ENCODE data around the gene FOLR2. TPM values are rescaled to one million over a fixed set of nuclear protein-coding genes. Genes with fewer than 3 reads are reported as not detected.

Gene FOLR2
- total and polyA plus RNA-seq, 2 experiments from 2014 or later = not detected

- no peak for DNase-seq (ENCODE audit: low spot score)
- H3K36me3 ChIP-seq (ENCODE audit: insufficient read depth) = no peaks in the 10 kb centered on the region; the same call in 1 of the 2 replicates
- peaks cover 11% of the 10 kb centered on the region for H3K4me1 Mint-ChIP-seq
These were observed 17.3 kb downstream of the FOLR2 start for GRCh38 chr11:72233773-72234513.

GRCh38 chr11:72234514-72234830, 17.9 kb downstream of the FOLR2 start:
- peaks cover 21% of the 10 kb centered on the region for H3K27me3 Mint-ChIP-seq (ENCODE audit: insufficient read depth, low read depth, poor library complexity)
- peaks cover 69% of the 10 kb centered on the region for H3K36me3 Mint-ChIP-seq (ENCODE audit: low read depth)
- DNase-seq (ENCODE audit: low spot score) (no peak), ATAC-seq (no peak)
- peaks cover 12% of the 10 kb centered on the region for H3K27me3 ChIP-seq (ENCODE audit: insufficient read depth)
- H3K36me3 ChIP-seq (ENCODE audit: insufficient read depth) = no peaks in the 10 kb centered on the region; the same call in 1 of the 2 replicates
- no peaks in the 10 kb centered on the region; the same call in 1 of the 2 replicates for H4K20me1 ChIP-seq (replicated peaks; ENCODE audit: insufficient read depth)
- H3K27ac Mint-ChIP-seq = no peak overlapping the region
- H3K4me2 ChIP-seq = no peak overlapping the region
- no peak overlapping the region for H3K4me3 Mint-ChIP-seq
- H3K79me2 ChIP-seq (replicated peaks; ENCODE audit: insufficient read depth) = no peaks in the 10 kb centered on the region
- no peaks in the 10 kb centered on the region for H3K9me3 Mint-ChIP-seq
- peaks cover 13% of the 10 kb centered on the region for H3K4me1 ChIP-seq (ENCODE audit: insufficient read depth)
- H3K4me3 ChIP-seq = no peak overlapping the region
- no peak overlapping the region for H3K27ac ChIP-seq (ENCODE audit: low read depth)
- no peak overlapping the region for H2AFZ ChIP-seq
- peaks cover 16% of the 10 kb centered on the region for H3K4me1 Mint-ChIP-seq
- no peaks in the 10 kb centered on the region for H3K9me2 ChIP-seq (ENCODE audit: insufficient read depth)
- no peaks in the 10 kb centered on the region for H3F3A ChIP-seq (replicated peaks; ENCODE audit: low read depth)
- TF ChIP-seq POLR2AphosphoS5 (IDR thresholded peaks at IDR 0.05; ENCODE audit: low read depth) (no peak), EZH2 (IDR thresholded peaks at IDR 0.05; ENCODE audit: low read depth, unreplicated experiment) (no peak), ZNF331 (CRISPR knock-in tag; IDR thresholded peaks at IDR 0.05; ENCODE audit: low read depth) (no peak), ZNF114 (CRISPR knock-in tag; IDR thresholded peaks at IDR 0.05) (no peak), ETS1 (IDR thresholded peaks at IDR 0.05) (no peak), NANOG (IDR thresholded peaks at IDR 0.05; ENCODE audit: borderline replicate concordance) (no peak), REST (IDR thresholded peaks at IDR 0.05; ENCODE audit: unreplicated experiment) (no peak), STAT1 (IDR thresholded peaks at IDR 0.05; ENCODE audit: unreplicated experiment) (no peak), CREB1 (CRISPR knock-in tag; IDR thresholded peaks at IDR 0.05; ENCODE audit: low read depth) (no peak), EZH2phosphoT487 (IDR thresholded peaks at IDR 0.05; ENCODE audit: unreplicated experiment) (no peak)

More at GRCh38 chr11:72233773-72234513, 17.3 kb downstream of the FOLR2 start:
- no peak for ATAC-seq
- H3K9me3 Mint-ChIP-seq = no peaks in the 10 kb centered on the region
- H3K36me3 Mint-ChIP-seq (ENCODE audit: low read depth) = peaks cover 73% of the 10 kb centered on the region
- H3K9me2 ChIP-seq (ENCODE audit: insufficient read depth) = no peaks in the 10 kb centered on the region
- no peak overlapping the region for H3K4me2 ChIP-seq
- H3K27me3 ChIP-seq (ENCODE audit: insufficient read depth) = peaks cover 7% of the 10 kb centered on the region
- no peak overlapping the region for H2AFZ ChIP-seq
- no peak for TF ChIP-seq ETS1 (IDR thresholded peaks at IDR 0.05)
- no peak for TF ChIP-seq ZNF331 (CRISPR knock-in tag; IDR thresholded peaks at IDR 0.05; ENCODE audit: low read depth)
- no peak for TF ChIP-seq EZH2 (IDR thresholded peaks at IDR 0.05; ENCODE audit: low read depth, unreplicated experiment)
- TF ChIP-seq CTCF (conservative IDR thresholded peaks at IDR 0.05; ENCODE audit: low read depth in 2 of 2) = no peak
- TF ChIP-seq STAT1 (IDR thresholded peaks at IDR 0.05; ENCODE audit: unreplicated experiment) = no peak
- TF ChIP-seq ZNF114 (CRISPR knock-in tag; IDR thresholded peaks at IDR 0.05) = no peak
- no peak overlapping the region for H3K4me3 ChIP-seq
- no peak overlapping the region for H3K27ac Mint-ChIP-seq
- no peaks in the 10 kb centered on the region; the same call in 1 of the 2 replicates for H4K20me1 ChIP-seq (replicated peaks; ENCODE audit: insufficient read depth)
- H3K4me1 ChIP-seq (ENCODE audit: insufficient read depth) = peaks cover 12% of the 10 kb centered on the region
- H3K79me2 ChIP-seq (replicated peaks; ENCODE audit: insufficient read depth) = no peaks in the 10 kb centered on the region
- no peaks in the 10 kb centered on the region for H3F3A ChIP-seq (replicated peaks; ENCODE audit: low read depth)
- H3K4me3 Mint-ChIP-seq = no peak overlapping the region
- H3K27ac ChIP-seq (ENCODE audit: low read depth) = no peak overlapping the region
- peaks cover 16% of the 10 kb centered on the region for H3K27me3 Mint-ChIP-seq (ENCODE audit: insufficient read depth, low read depth, poor library complexity)

Measured in GM23338 (cell line).